ENCODE data around the gene GSKIP. TPM values are rescaled to one million over a fixed set of nuclear protein-coding genes. Genes with fewer than 3 reads are reported as not detected.

Gene GSKIP
- polyA plus RNA-seq (68.6 and 87.4 TPM in 2 replicates), polyA minus RNA-seq (79.6 and 87.9 TPM in 2 replicates)

GRCh38 chr14:96362965-96363750 is at the start of gene GSKIP, which contains the start of gene ATG2B:
GSKIP (plus strand) TSS chr14:96363526; CDS start chr14:96382248, 18,722 bp downstream.
ATG2B (minus strand) TSS chr14:96363341; CDS start chr14:96362976, 365 bp downstream.
- Histone ChIP-seq H3K4me3 (ENCODE audit: low read length) (peak within 1 kb of the TSS; percentile 94), H3K4me2 (ENCODE audit: low read length) (peak within 1 kb of the TSS; percentile 95), H3F3A (ENCODE audit: insufficient read depth, low read length, poor library complexity, severe bottlenecking) (peaks cover 5% of the 10 kb centered on the region), H4K20me1 (ENCODE audit: insufficient read depth) (peaks cover 3% of the 10 kb centered on the region), H3K79me2 (replicated peaks; ENCODE audit: insufficient read depth, low read length) (peaks cover 75% of the 10 kb centered on the region), H3K9ac (ENCODE audit: low read length) (peak within 1 kb of the TSS; percentile 89), H3K36me3 (ENCODE audit: insufficient read depth, low read length) (no peaks in the 10 kb centered on the region), H3K9me3 (ENCODE audit: low read length) (no peaks in the 10 kb centered on the region), H3K27me3 (ENCODE audit: insufficient read depth, low read depth, low read length) (no peaks in the 10 kb centered on the region), H3K27ac (ENCODE audit: low read length) (peak within 1 kb of the TSS; percentile 89), H2AFZ (ENCODE audit: low read depth, low read length) (peak within 1 kb of the TSS; percentile 74), H3K9me2 (ENCODE audit: insufficient read depth, low read length) (no peaks in the 10 kb centered on the region)
- TF ChIP-seq EP300 (conservative IDR thresholded peaks at IDR 0.05; ENCODE audit: poor library complexity, severe bottlenecking) (peak; percentile 28), MXI1 (conservative IDR thresholded peaks at IDR 0.05; ENCODE audit: poor library complexity, severe bottlenecking) (peak; percentile 45), SMC3 (conservative IDR thresholded peaks at IDR 0.05; ENCODE audit: poor library complexity) (peak; percentile 13), EZH2 (IDR thresholded peaks at IDR 0.05; ENCODE audit: borderline replicate concordance, insufficient read depth, low read length, poor library complexity, severe bottlenecking) (no peak), RAD21 (conservative IDR thresholded peaks at IDR 0.05) (no peak), POLR2AphosphoS5 (IDR thresholded peaks at IDR 0.05) (peak; percentile 88), TAF1 (IDR thresholded peaks at IDR 0.05; ENCODE audit: low read depth) (no peak), CTCF (IDR thresholded peaks at IDR 0.05; ENCODE audit: poor library complexity, severe bottlenecking) (no peak), REST (IDR thresholded peaks at IDR 0.05; ENCODE audit: borderline replicate concordance) (peak; percentile 59)

- H3K36me3 ChIP-seq (ENCODE audit: insufficient read depth, low read length), result peaks cover 8% of the 10 kb centered on the region
- no peak for TF ChIP-seq RAD21 (conservative IDR thresholded peaks at IDR 0.05)
- no peak for TF ChIP-seq MXI1 (conservative IDR thresholded peaks at IDR 0.05; ENCODE audit: poor library complexity, severe bottlenecking)
- no peak for TF ChIP-seq POLR2AphosphoS5 (IDR thresholded peaks at IDR 0.05)
- no peak for TF ChIP-seq CTCF (IDR thresholded peaks at IDR 0.05; ENCODE audit: poor library complexity, severe bottlenecking)
- no peak for TF ChIP-seq EZH2 (IDR thresholded peaks at IDR 0.05; ENCODE audit: borderline replicate concordance, insufficient read depth, low read length, poor library complexity, severe bottlenecking)
- no peak for TF ChIP-seq EP300 (conservative IDR thresholded peaks at IDR 0.05; ENCODE audit: poor library complexity, severe bottlenecking)
- no peak for TF ChIP-seq TAF1 (IDR thresholded peaks at IDR 0.05; ENCODE audit: low read depth)
- TF ChIP-seq SMC3 (conservative IDR thresholded peaks at IDR 0.05; ENCODE audit: poor library complexity), result no peak
- no peak for TF ChIP-seq REST (IDR thresholded peaks at IDR 0.05; ENCODE audit: borderline replicate concordance)
These were observed 47.2 kb upstream of the GSKIP start for GRCh38 chr14:96316087-96316486.

More at GRCh38 chr14:96316087-96316486, 47.2 kb upstream of the GSKIP start:
- no peak overlapping the region for H3K9ac ChIP-seq (ENCODE audit: low read length)
- H4K20me1 ChIP-seq (ENCODE audit: insufficient read depth), result no peaks in the 10 kb centered on the region
- H3K9me2 ChIP-seq (ENCODE audit: insufficient read depth, low read length), result no peaks in the 10 kb centered on the region
- H3F3A ChIP-seq (ENCODE audit: insufficient read depth, low read length, poor library complexity, severe bottlenecking), result no peaks in the 10 kb centered on the region
- no peaks in the 10 kb centered on the region for H3K9me3 ChIP-seq (ENCODE audit: low read length)
- no peak overlapping the region for H3K4me3 ChIP-seq (ENCODE audit: low read length)
- no peaks in the 10 kb centered on the region for H3K79me2 ChIP-seq (replicated peaks; ENCODE audit: insufficient read depth, low read length)
- H3K27me3 ChIP-seq (ENCODE audit: insufficient read depth, low read depth, low read length), result no peaks in the 10 kb centered on the region
- no peak overlapping the region for H3K4me2 ChIP-seq (ENCODE audit: low read length)
- no peak overlapping the region for H2AFZ ChIP-seq (ENCODE audit: low read depth, low read length)
- H3K27ac ChIP-seq (ENCODE audit: low read length), result no peak overlapping the region

All from neural cell (in vitro differentiated cells).